ENCODE measurements around the gene GCC1. TPM values are rescaled to one million over a fixed set of nuclear protein-coding genes. Genes with fewer than 3 reads are reported as not detected.
"Not testable (repeated sequence)": the region's sequence is repeated elsewhere in the genome, so short reads cannot be mapped to it uniquely, and the experiment has no call there.

The GCC1 gene
- total RNA-seq, 1 donor from 2014 or later, result 11.2 TPM

GRCh38 chr7:127550247-127550646, 35.1 kb downstream of the GCC1 start:
- Histone ChIP-seq H3K27ac (no peak overlapping the region), H3K36me3 (no peaks in the 10 kb centered on the region), H3K4me3 (no peak overlapping the region), H3K9me3 (no peaks in the 10 kb centered on the region), H3K4me1 (no peaks in the 10 kb centered on the region), H3K27me3 (no peaks in the 10 kb centered on the region)
- no peak for TF ChIP-seq CTCF (IDR thresholded peaks at IDR 0.05)
- intact Hi-C loops (cut with DNase I), result no loop called here
- no peak for DNase-seq (ENCODE audit: low spot score in 2 of 2)

- H3K4me1 ChIP-seq, result no peaks in the 10 kb centered on the region
- H3K4me3 ChIP-seq, result no peak overlapping the region
- H3K27ac ChIP-seq, result no peak overlapping the region
- no peaks in the 10 kb centered on the region for H3K27me3 ChIP-seq
- DNase-seq (ENCODE audit: low spot score in 2 of 2), result no peak
- no peaks in the 10 kb centered on the region for H3K36me3 ChIP-seq
- intact Hi-C loops (cut with DNase I), result no loop called here
- no peaks in the 10 kb centered on the region for H3K9me3 ChIP-seq
- TF ChIP-seq CTCF (IDR thresholded peaks at IDR 0.05), result no peak
Observed at GRCh38 chr7:127546313-127546712, 39.1 kb downstream of the GCC1 start.

- no peaks in the 10 kb centered on the region for H3K4me1 ChIP-seq
Observed at GRCh38 chr7:127541548-127541947, 43.8 kb downstream of the GCC1 start.

GRCh38 chr7:127540461-127540860, 44.9 kb downstream of the GCC1 start:
- H3K36me3 ChIP-seq; H3K4me1 ChIP-seq; H3K27ac ChIP-seq; DNase-seq (ENCODE audit: low spot score in 2 of 2); H3K4me3 ChIP-seq; H3K9me3 ChIP-seq; intact Hi-C loops (cut with DNase I); H3K27me3 ChIP-seq: not testable (repeated sequence)

More at GRCh38 chr7:127541548-127541947, 43.8 kb downstream of the GCC1 start:
- no peak for TF ChIP-seq CTCF (IDR thresholded peaks at IDR 0.05)
- Histone ChIP-seq H3K27ac (no peak overlapping the region), H3K4me3 (no peak overlapping the region), H3K36me3 (no peaks in the 10 kb centered on the region), H3K27me3 (no peaks in the 10 kb centered on the region), H3K9me3 (no peaks in the 10 kb centered on the region)
- no peak for DNase-seq (ENCODE audit: low spot score in 2 of 2)
- intact Hi-C loops (cut with DNase I), result no loop called here

- H3K27me3 ChIP-seq, result no peaks in the 10 kb centered on the region
- no peaks in the 10 kb centered on the region for H3K4me1 ChIP-seq
- no peak overlapping the region for H3K27ac ChIP-seq
- no peaks in the 10 kb centered on the region for H3K9me3 ChIP-seq
- H3K36me3 ChIP-seq, result no peaks in the 10 kb centered on the region
- no peak for DNase-seq (ENCODE audit: low spot score in 2 of 2)
- no peak overlapping the region for H3K4me3 ChIP-seq
- TF ChIP-seq CTCF (IDR thresholded peaks at IDR 0.05), result no peak
- intact Hi-C loops (cut with DNase I), result no loop called here
Observed at GRCh38 chr7:127539116-127539515, 46.3 kb downstream of the GCC1 start.

GRCh38 chr7:127536741-127537140, 48.7 kb downstream of the GCC1 start:
- no peak for TF ChIP-seq CTCF (IDR thresholded peaks at IDR 0.05)
- H3K27me3 ChIP-seq, result no peaks in the 10 kb centered on the region
- H3K9me3 ChIP-seq, result no peaks in the 10 kb centered on the region
- no peak for DNase-seq (ENCODE audit: low spot score in 2 of 2)
- intact Hi-C loops (cut with DNase I), result no loop called here
- H3K27ac ChIP-seq, result no peak overlapping the region
- H3K4me3 ChIP-seq, result no peak overlapping the region
- no peaks in the 10 kb centered on the region for H3K36me3 ChIP-seq
- no peaks in the 10 kb centered on the region for H3K4me1 ChIP-seq

All from ascending aorta (tissue), 2 donors.